Stimulated activated CD4-positive, alpha-beta T cell treated with anti-CD3 and anti-CD28 coated beads, Interleukin-2, amount 100 ng/mL, for 48 hours (primary cell): ENCODE measurements around the gene SKP1.
A peak's percentile ranks its signal among the peaks of the same experiment; 100 is the strongest.

Source experiments
- DNase-seq, 2 donors: peaks; one replicate each; pipeline ENCODE4 v3.0.0-alpha.2; 2020

SKP1 gene

DNA sequence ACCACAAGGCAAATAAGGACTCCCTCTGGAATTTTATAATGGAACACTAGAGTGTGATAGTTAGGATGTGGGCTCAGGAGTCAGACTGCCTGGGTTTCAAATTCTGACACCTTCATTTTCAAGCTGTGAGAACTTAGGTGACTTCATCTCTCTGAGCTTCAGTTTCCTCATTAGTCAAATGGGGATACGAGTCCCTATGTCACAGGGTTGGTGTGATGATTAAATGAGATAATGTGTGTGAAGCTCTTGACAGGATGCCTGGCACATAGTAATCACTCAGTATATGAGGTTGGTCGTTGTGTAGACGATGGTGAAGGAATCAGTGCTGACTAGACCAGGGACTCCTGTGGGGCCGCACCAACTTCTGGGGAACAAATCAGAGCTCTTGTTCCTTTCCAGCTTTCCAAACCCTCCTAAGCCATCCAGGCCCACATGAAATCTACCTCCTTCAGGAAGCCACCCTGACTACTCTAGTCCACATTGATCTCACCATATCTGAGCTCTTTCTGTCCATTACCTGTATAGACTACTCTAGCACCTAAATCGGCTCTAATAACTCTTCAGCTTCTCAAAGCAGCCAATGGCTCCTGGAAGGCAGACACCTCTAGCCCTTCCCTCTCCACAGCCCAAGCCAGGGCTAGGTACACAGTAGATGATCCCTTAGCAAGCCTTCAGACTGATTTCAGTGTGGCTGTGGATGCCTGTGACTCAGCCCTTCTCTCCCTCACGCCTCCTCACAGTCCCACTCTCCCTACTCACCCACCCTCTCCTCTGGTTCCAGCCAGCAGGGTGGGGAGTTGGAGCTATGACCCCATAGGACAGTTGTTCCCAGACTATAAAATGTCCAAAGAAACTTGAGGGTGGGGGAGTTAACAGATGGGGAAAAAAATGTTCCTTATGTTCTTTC lies 64.8 kb downstream of the SKP1 start:
- no peak for DNase-seq

DNA sequence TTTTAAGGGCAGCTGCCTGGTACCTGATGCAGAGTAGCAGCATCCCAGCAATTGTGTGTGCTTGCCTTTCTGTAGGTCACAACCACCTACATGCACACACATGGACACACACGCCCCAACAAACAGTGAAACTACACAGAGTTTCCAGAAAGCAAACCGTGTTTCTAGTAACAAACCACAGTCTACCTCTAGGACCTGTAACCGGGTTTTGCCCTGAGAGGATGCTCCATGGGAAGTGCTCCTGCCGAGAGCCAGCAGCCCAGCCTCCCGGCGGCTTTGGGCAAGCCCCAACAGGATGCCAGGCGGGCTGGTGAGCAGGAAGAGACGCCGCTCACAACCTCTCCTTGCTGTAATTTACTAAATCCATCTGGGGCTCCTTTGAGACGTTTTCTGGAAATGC lies 66.4 kb downstream of the SKP1 start:
- DNase-seq, result no peak

DNA sequence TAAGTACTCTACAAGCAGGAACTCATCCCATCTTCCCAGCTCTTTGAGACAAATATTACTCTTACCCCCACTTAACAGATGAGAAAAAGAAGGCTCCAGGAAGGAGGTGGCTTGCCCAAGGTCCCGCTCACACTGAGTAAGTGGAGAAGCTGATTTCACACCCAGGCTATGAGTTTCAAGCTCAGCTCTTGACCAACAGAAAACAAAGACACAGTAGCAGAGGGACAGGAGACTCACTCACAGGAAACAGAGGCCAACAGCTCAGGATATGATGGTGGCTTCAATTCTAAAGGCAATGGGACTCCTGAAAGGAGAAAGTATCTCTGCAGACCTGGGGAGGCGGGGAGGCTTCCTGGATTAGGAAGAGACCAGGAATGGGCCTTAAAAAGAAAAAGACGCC lies 69.0 kb downstream of the SKP1 start:
- DNase-seq, result no peak

DNA sequence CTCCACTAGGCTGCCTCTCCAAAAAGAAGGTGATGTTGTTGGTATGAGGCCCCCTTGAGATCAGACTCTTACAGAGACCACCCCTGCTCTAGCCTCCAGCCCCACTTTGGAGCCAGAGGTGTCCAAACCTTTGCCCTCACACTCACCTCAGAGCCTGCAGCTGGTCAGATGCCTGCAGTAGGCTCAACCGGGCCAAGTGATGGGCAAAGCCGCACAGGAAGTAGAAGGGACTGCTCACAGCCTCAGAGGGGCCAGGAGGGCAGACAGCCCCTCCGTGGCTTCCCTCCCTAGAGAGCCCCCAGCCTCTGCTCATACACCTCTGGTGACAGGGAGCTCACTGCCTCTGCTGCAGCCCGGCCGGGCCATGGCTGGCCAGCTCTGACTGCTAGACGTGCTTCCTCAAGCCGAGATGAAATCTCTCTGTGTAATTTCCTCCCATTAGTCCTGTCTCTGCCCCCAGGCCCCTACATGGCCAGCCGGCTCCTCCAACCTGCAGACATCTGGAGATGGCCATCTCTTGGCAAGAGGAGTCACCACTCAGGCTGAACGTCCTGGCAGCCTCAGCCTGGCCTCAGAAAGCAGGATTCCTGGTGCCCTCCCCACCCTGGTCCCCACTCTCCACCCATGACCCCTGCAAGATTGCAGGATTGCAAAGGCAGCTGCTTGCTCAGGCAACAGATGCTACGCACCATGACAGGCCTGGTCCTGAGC lies 69.6 kb downstream of the SKP1 start:
- DNase-seq, result no peak

DNA sequence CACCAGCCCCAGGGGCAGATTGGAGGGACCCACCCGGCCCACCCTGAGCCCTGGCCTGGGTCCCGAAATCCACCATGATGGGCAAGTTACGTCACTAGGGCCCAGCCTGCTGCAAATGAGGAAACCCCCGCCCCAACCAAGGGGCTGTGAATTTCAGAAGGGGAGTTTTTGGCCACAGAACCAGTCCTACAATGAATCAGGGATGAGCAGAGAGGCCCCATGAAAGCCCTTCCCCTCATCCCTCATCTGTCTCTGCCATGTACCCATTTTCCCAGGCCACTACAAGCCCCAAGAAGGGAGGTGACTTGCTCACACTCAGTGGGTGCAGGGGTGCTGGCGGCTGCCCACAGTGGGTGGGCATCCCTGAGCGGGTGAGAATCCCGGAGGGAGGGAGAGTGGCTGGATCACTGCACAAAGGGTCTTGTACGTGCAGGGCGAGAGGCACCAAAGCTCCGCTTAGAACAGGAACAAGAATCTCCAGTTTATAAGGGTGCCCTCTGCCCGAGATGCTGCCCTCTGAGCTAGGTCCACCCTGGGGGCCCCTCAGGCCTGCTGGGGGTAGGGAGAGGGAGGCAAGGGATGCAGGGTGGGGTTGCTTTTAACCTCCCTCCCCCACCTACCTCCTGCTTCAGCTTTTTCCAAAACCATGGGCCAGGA lies 72.6 kb downstream of the SKP1 start:
- DNase-seq, result no peak

DNA sequence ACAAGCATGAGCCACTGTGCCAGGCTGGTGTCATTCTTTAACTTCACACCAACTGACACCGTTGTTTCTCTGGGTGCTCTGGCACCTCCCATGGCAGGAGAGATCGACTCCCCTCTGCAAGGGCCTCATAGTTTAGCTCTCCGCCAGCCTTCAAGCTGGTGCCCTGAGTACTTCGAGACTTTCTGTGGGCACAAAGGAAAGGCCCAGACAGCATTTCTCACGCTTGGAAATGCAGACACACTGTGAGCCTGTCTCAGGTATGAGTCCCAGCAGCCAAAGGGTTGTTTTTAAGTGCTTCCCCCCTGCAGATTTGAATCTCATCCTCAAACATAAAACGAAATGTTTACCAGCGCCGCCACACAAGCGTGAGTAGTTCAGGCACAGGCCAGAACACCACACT lies 73.4 kb downstream of the SKP1 start:
- no peak for DNase-seq

DNA sequence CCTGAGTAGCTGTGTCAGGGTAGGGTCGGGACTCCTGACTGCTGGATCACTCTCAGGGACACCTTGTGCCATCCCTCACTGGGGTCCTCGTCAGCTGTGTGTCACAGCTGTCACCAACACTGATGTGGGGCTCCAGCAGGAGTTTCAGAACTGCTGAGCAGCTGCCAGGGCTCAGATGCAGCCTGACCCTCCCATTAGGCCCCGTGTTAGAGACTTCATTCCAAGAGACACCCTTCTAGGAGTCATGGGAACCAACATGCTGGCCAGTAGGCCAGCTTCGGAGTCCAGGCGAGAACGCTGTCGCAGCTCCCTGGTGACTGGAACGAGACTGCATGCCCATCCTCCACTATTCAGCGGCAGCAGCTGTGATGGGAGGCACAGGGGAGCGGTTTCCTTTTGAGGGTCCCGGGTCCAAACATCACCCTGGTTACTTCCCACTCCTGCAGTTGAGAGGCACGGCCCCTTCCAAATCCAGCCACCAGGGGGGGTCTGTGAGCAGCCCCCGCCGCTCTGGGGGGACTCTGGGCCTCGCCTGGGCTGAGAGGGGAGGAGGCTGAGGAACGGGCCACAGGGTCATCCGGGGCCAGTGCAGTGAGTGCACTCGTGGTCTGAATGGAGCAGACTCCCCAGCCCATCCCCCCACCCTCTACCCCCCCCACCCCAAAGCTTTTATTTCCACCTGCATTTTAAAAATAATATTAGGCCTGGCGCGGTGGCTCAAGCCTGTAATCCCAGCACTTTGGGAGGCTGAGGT lies 74.9 kb downstream of the SKP1 start:
- peak; percentile 68 to 82 for DNase-seq

DNA sequence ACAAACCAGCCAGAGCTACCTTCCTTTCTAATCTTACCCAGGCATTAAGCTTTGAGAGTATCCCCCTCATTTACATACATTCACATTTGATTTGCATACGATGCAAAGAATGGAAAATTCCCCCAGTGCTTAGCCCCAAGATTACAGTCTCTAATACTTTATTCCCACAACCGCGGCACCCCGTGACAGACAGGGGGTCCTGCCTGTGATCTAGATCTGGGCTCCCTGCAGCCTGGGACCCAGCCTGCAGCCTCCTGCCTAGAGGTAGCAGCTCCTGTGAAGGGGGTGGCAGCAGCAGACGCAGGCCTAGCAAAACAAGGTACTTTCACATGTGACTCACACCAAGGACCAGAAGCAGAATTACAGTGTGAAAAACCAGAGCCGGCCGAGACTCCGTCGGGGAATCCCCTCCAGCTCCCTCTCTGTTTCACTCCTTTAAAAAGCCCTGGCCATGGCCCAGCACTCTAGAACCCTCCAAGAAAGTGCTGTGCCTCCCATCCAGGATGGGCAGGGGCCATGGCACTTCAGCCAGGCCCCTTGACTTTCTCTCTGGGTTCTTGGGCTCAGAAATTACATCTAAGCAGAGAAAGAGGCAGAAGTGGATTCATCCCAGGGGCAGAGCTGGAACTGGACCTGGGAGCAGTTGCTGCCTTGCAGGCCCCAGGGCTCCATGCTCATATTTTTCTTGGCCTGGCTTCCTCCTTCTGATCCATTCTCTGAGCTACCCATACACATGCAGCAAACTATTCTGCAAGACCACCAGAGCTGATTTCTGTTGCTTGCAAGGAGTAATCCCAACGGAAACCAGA lies 76.3 kb downstream of the SKP1 start:
- peak; percentile 67 to 69 for DNase-seq

DNA sequence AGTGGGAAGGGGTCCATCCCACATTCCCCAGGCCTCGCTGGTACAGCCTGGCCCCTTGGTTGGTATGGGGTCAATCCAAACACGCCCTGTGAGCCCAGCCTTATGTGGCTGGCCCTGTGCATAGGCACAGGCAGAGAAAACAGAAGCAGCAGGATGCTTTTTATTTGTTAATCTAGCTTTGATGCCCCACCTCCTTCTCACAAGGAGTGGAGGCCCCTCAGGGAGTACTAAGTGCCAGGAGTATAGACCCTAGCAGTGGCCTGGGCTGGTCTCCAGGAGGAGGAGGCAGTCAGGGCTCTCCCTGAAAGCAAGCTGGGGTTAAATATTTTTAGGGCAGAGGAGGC lies 76.8 kb downstream of the SKP1 start:
- DNase-seq, result no peak

DNA sequence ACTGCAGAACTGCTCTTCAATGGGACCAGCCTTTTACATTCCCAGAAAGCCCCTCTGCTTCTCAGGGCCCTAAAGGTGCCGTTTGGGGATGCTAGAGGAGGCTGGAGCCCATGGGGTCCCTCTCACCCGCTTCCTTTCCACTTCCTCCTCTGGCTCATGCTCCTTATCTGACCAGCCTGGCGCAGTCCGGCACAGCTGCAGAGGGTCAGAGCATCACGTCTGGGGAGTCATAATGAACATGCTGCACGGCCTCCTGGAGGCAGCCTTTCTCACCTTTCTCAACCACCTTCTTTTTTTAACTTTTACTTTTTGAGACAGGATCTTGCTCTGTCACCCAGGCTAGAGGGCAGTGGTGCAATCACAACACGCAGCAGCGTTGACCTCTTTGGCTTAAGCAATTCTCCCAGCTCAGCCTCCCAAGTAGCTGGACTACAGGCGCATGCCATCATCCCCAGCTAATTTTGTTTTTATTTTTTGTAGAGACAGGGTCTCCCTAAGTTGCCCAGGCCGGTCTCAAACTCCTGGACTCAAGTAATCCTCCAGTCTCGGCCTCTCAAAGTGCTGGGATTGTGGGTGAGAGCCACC lies 77.4 kb downstream of the SKP1 start:
- no peak for DNase-seq
